Hematopoietic multipotent progenitor cell (in vitro differentiated cells): Measurements from ENCODE around the gene CLEC1A. TPM values are rescaled to one million over a fixed set of nuclear protein-coding genes. Genes with fewer than 3 reads are reported as not detected.
A peak's percentile ranks its signal among the peaks of the same experiment; 100 is the strongest.

Source experiments
- DNase-seq, 3 donors: peaks; one replicate each; pipeline ENCODE4 v3.0.0-alpha.2; 2011 to 2015; ENCODE audit warnings: low read depth in 2 of 3, low spot score in 2 of 3
- total RNA-seq: library from RNA; depleted of rRNA; stranded (reverse); fragments of >200 nt; gene quantifications from one replicate; pipeline ENCODE4 v1.2.3, GENCODE V29; 2012

CLEC1A gene
- total RNA-seq, 1 donor: under 0.01 TPM

DNA sequence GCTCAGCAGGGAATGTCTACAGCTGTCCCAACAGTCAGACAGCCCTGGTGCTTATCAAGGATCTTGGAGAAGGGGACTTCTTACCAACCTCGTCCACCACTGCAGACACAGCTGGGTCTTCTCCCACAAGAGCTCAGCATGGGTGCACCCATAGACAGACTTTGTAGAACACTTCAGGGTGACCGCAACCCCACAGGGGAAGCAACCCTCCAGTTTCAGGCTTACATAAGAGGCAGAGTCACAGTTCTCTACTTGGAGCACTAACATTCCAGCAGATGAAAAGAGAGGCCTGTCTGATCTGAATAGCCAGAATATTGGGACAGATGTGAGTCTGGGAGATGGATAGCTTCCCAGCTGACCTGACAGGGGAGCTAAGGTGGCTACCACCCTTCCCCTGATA lies 3.5 kb upstream of the CLEC1A start:
- DNase-seq: no peak

DNA sequence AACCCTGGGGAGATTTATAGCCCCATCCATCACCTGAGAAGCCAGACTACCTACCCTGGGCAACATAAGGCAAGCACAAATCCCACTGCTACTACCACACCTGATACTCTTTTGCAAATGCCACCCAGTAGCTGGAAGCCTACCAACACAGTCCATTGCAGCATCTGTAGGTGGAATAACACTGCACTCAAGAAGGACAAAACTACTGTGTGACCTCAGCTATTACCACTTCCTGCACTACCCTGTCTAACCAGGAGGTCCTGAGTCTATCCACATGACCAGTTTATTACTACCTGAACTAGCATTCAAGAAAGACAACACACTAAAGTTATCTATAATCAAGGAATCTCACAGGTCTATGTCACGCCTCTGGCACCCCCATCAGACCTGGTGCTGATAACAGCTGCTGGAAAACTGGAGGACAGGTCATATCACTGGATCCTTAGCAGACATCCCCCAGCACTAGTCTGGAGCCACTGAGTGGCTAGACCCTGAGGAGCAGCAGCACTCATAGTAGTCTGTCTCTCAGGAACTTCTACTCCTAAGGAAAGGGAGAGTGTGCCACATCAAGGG lies 2.9 kb upstream of the CLEC1A start:
- DNase-seq: no peak

DNA sequence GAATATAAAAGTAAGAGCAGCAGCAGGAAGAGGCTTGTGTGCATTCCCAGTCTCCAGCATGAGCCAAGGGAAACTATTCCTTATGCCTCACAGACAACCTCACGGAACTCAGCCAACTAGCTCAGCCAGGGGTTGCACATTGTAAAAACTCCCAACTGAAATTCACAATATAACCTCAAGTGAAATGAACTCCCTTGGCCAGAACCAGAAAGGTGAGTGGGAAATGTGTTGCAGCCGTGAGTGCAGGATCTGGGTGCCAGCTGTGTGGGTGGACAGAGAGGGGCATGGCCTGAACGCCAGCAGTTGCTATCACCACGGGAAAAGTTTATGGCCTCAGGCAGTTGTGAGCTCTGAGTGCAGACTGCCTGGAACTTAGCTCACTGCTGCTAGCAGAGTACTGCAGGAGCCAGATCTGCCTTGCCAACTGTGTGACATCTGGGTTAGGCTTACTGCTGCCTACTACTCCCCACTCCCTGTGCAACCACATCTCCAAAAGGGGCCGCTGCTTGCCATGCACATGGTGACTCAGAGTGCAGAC lies 2.3 kb upstream of the CLEC1A start:
- no peak for DNase-seq

DNA sequence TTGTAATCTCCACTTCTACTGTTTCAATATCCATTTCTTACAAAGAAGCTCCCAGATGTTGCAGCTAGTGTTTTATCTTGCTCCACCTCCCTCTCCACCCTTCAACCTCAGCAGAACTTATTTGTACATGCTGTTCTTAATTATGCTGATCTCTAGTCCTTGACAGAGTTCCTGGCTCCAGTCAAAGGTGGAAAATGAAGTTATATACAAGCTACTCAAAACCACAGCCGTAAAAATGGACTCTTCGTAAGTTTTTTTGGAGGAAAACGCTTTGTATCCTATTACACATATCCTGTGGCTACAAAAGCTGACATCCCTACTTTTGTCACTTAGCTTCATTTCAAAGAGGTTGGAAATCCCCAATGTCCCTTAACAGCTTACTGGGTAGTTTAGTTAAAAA lies 1.3 kb downstream of the CLEC1A start:
- DNase-seq: peak in 1 of 3 donors; percentile 25

DNA sequence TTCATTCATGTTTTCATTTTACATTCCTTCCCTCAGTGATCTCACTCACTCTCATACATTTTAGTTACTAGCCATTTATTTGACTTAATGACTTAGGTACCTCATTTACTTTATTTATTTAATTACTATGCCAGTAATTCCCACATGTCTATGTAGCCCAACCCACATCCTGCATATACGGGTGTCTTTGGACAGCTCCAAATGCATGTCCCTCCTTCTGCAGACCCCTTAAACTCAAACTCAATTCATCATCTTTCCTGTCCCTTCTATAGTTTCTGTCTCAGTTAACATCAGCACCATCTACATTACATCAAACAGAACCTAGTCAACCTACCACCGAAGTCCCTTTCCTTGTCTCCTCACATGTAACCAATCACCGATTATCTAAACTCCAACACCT lies 2.8 kb downstream of the CLEC1A start:
- no peak for DNase-seq

DNA sequence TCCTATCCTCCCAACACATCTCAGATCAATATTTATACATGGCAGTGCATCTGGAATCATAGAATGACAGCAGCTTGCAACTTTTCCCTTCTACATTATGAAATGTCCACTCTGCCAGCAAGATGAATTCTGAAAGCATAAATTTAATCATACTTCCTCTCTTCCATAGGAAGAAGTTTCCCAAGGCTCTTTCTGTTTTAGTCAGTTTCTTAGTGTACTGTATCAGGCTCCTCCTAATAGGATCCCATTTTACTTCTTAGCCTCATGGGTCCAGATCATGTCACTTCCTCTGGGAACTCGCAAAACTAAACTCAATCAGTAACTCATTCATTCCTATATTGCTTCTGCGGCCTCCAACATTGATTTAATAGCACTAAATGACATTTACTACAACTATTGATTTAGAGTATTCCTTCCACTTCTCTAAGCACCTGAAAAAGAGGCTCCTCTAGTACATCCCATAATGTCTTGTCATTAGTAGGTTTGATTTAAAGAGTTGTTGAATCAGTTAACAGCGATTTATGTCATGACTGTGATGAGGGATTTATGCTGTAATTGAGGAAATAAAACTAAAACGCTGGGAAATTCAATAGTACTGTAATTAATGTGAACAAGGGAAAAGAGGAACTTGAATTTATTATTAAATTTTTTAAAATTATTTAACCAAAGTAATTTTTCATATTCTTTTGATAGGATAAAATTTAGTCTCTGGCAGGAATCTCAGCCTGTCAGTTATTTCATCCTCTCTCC lies 4.0 kb downstream of the CLEC1A start:
- no peak for DNase-seq

DNA sequence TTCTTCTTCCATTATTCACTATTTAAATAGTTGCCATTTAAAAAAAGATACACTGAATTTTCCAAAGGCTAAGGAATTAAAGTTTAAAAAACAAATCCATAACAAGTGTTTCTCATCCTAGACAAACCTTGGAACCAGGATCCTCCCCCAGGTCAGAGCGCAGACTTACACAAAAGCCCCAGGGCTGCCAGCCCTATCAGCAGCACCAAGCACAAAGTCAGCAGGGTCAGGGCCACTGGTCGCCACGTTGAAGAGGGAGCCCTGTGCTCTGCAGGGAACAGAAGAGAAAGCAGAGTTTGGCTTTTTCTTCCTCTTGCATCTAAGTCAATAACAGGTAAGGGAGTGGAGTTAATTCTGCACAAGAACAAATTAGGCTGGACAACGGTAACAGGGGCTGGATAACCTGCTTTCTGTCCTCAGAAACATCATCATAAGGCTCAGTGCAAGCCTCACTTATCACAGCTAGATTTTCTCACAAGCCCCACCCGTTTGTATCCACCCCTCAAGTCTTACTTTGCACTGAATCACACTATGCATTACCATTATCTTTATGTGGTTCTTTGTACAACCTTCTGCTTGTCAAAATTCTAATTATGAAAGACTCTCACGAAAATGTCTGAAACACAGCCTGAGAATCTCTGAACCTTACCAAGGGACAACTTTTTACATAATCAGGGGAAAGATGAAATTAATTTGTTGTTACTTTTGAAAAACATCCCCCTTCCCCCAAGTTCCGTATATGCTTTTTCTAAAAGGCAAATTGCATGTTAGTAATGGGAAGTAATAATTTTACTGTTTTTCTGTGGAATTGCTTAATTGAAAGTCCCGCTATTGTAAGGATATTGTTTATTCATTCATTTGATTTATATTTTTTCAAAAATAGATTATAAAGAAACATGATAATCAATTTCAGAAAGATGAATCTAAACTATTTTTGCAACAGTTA lies 9.6 kb downstream of the CLEC1A start:
- no peak for DNase-seq

DNA sequence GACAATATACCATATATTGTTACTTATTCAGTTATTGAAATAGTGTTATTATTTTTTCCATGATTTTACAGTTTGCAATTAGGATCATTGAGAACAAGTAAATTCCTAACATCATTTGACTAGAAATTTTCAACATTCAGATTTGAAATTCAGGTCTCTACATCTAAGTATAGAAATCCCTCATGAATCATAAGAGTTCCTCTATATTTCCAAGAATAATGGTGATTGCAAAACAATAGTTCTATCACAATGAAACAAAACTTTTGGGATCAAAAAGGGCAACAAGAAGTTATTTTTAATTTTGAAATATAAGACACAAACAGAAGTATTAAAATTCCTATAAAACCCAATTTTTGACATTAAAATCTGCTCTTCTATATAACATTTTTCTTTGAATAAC lies 10.8 kb downstream of the CLEC1A start:
- no peak for DNase-seq

DNA sequence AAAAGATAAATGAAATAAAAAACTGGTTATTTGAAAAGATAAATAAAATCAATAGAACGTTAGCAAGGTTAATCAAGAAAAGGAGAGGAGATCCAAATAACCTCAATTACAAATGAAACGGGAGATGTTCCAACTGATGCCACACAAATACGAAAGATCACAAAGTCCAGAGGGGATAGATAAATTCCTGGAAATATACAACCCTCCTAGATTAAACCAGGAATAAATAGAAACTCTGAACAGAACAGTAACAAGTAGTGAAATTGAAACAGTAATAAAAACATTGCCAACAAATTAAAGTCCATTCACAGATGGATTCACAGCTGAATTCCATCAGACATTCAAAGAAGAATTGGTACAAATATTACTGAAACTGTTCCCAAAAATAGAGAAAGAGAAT lies 12.4 kb downstream of the CLEC1A start:
- no peak for DNase-seq

DNA sequence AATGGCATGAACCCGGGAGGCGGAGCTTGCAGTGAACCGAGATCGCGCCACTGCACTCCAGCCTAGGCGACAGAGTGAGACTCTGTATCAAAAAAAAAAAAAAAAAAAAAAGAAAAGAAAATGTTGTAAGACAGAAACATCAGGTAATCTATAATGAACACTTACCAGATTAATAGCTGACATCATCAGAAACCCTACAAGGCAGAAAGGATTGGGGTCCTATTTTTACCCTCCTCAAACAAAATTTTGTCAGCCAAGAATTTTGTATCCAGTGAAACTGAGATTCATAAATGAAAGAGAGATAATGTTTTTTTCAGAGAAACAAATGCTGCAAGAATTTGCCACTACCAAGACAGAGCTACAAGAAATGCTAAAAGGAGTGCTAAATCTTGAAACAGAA lies 14.1 kb downstream of the CLEC1A start:
- DNase-seq: no peak

DNA sequence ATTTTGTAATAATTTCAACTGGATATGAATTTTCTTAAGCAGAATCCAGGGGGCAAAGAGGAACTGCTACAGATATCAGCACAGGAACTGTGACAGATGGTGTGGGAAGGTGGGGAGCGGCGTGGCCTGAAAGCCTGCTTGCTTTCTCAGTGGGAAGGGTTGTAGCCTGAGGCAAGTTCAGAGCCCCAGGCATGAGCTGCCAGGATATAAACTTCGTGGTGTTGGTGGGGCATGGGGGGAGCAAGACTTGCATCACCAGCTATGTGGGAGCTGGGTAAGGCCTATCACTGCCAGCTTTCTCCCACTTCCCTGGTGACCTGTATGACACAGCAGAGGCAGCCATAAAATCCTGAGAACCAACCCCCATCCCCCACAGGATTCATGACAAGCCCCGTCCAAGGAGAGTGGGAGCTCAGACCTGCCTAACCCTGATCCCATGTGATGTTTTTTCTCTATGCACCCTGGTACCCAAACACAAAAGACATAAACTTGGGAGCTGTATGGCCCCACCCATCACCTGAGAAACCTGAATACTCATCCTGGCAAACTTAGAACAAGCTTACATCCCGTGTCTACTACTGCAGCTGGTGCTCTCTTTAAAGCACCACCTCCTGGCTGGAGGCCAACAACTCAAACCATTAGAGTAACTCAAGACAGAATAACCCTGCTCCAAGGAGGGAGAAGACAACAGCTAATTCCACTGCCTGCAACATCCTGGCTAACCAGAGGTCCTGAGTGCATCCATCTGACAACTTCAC lies 16.5 kb downstream of the CLEC1A start:
- DNase-seq: peak in 2 of 3 donors; percentile 22 to 43

DNA sequence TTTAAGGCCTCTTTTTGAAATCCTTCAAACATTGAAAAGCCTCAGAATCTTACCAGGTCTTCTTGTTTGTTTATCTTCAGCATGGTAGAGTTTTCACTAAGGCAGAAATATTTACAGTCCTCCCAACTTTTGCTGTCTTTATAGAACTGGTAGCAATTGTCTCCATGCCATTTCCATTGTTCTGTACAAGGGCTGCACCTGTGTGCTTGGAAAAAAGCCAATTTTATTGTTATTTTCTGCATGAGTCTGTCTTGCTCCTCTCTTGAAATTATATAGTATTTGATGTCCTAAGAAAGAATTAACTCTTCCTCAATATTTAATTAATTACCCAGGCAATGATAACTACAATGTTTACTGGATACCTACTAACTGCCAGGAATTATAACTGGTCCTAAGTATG lies 23.3 kb downstream of the CLEC1A start:
- no peak for DNase-seq

DNA sequence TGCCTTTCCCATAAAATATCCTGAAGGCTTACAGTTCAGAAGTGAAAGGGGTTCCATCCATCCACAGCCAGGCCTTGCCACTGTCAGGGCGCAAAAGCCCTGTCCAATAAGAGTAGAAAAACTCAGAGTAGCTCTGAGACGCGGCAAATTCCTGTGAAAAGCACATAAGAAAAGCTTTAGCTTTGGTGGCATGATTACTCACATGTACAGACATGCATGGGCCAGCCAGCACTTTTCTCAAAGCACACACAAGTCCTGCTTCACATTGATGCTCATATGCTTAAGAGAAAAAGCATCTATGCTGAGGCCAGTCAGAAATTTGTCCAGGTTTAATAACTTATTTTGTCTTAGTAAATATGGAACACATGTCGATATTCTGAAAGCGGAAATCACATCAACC lies 25.5 kb downstream of the CLEC1A start:
- no peak for DNase-seq

DNA sequence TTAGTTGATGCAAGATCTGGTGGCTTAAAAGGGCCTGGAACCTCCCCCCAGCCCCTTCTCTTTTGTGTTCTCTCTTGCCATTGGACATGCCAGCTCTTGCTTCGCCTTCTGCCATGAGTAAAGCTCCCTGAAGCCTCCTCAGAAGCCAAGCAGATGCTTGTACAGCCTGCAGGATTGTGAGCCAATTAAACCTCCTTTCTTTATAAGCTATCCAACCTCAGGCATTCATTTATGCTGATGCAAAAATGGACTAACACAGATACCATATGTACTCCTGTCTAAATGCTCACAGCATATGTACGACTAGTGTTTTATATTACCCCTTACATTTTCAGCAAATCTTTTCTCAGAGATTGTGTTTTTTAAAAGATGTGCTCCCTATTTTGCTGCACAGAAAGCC lies 26.7 kb downstream of the CLEC1A start:
- DNase-seq: no peak

DNA sequence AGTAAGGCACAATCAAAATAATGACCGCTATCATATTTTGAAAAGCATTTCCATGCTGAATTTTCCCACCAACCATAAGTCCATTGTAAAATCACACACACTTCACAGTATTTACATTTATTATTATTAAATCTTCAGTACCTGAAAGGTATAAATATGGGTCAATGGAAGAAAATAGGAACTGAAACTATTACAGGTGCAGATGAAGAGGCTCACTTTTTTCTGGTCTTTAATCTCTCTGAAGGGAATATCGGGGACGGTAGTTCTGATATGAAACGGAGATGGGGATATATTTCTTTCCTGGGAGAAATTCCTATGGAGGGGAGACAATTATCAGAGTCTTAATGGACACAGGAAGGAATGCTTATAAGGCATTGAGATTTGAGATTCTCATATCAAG lies 28.4 kb downstream of the CLEC1A start:
- no peak for DNase-seq

DNA sequence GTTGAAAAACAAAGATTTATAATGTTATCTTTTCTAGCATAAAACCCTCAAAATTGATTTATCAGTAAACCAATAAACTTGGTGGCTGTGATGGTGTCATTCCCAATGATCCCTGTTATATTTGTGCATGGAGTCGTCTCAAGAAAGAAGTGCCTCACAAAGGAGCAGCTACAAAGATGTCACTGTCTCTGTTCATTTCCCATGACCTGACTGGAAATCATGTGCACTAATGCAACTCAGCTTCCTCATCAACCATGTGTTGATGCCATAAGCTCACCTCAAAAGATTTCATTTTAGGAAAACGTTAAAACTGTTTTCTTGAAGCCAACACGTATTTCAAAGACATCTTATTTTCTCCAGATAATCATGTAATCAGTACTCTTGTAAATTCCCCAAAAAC lies 28.8 kb downstream of the CLEC1A start:
- no peak for DNase-seq

DNA sequence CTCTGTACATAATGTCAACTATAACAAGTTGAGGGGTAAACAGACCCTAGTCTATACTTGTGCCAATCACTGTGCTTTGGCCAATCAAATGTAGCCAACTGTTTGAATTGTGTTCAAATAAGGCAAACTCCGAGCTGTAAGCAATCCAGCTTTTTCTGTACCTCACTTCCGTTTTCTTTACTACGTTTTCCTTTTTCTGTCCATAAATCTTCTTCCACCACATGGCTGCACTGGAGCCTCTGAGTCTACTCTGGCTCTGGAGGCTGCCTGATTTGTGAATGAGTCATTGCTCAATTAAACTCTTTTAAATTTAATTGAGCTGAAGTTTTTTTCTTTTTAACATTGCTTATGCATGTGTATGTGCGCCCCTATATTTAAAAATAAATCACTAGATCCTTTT lies 29.7 kb downstream of the CLEC1A start:
- peak in 2 of 3 donors; percentile 78 to 91 for DNase-seq

DNA sequence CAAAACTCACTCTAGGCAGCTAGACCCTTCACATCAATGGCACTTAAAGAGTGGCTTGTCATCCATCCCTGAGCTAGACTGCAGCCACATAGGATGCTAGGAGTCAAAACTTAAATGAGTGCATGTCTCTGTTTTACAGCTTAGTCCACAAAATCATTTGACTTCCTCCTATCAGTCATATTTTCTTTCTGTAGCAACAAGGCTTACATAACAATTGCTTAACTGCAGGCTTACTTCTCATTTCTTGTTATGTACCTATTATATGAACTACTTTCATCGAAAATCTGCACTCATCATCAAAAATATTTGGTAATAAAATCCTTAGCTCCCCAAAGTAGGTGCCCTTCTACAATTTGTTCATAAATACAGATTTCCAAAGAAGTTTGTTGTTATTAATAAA lies 30.1 kb downstream of the CLEC1A start:
- peak in 2 of 3 donors; percentile 37 to 77 for DNase-seq

DNA sequence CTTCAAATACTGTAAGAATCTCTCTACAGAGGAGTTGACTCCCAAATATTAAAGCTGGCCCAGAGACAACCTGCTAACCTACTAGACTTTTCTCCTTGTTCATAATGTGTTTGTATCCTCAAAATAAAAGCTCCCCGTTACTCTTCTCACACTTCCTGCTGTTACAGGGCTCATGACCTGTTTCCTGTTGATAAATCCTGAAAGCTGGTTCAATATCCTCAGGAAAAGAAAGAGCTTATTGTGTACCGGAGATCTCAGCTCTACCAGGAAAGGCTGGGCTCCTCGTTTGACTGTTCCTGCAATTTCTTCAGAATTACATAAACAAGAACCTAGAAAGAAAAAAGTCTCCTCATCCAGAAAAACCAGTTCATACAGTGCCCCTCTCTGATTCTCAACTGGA lies 30.8 kb downstream of the CLEC1A start:
- peak in 2 of 3 donors; percentile 27 to 54 for DNase-seq

DNA sequence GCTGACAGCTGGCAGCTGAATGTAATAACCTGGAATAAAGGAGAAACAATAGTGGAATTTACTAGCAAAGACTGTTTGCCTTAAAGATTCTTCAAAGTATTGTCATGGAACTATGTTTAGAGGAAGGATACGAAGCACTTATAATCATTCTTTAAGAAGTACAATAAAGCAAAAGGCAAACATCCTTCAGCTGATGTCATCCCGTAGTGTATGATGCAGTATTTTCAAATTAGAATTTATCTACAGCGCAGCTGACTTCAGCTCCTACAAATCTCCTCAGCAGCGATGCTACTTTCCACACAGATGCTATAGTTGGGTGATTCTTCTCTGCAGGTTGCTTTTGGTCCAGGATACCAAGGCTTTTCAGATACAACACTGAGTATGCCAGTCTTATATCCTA lies 31.5 kb downstream of the CLEC1A start:
- DNase-seq: no peak

DNA sequence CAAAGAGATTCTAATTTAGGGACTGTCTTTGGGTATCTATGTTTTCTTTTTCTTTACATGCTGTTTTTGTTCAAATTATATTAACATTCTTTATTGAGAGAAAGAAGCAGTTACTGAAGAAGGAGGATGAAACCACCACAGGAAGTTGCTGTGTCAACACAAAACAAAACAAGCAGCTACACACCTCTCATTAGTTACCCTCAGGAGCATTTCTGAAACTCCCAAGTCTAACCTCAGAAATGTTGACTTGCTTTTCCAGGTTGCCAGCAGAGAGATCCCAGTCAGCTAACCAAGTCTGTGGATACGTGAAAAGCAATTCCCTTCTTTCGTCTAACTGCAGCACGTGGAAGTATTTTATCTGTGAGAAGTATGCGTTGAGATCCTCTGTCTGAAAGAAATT lies 33.5 kb downstream of the CLEC1A start:
- DNase-seq: no peak
